Hematopoietic multipotent progenitor cell treated with erythropoietin and hydrocortisone succinate and interleukin-3 and kit ligand, for 15 days (in vitro differentiated cells): ENCODE measurements around the gene BCL2L13.
"Not testable (repeated sequence)": the region's sequence is repeated elsewhere in the genome, so short reads cannot be mapped to it uniquely, and the experiment has no call there.

Source experiments
- DNase-seq: peaks from one replicate; pipeline ENCODE4 v3.0.0-alpha.2; 2015; ENCODE audit warnings: low spot score

Gene BCL2L13

GRCh38 chr22:17697196-17697595, 58.6 kb downstream of the BCL2L13 start:
- not testable (repeated sequence) for DNase-seq

DNA sequence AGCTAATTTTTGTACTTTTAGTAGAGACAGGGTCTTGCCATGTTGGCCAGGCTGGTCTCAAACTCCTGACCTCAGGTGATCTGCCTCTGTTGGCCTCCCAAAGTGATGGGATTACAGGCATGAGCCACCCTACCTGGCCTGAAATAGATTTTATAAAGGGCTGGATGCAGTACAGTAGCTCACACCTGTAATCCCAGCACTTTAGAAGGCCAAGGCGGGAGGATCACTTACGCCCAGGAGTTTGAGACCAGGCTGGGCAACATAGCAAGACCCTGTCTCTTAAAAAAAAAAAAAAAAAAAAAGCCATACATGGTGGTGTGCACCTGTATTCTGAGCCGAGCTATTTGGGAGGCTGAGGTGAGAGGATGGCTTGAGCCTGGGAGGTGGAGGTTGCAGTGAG, 59.7 kb downstream of the BCL2L13 start:
- not testable (repeated sequence) for DNase-seq

DNA sequence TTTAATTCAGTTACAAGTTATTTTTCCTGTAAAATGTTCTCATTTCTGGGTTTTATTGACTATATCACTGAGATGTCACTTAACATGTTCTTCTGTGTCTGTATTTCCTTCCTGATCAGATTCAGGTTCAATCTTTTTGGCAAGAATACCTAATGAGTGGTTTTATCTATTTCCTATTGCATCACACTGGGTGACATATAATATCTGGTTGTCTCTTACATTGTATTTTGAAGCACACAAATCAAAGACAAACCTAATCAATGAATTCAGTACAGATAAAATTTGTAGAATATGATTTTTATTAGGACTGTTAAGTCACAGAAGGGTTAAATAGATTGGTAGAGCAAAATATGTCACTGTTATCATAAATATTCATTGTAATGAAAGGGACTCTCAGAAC, 60.4 kb downstream of the BCL2L13 start:
- DNase-seq = no peak

DNA sequence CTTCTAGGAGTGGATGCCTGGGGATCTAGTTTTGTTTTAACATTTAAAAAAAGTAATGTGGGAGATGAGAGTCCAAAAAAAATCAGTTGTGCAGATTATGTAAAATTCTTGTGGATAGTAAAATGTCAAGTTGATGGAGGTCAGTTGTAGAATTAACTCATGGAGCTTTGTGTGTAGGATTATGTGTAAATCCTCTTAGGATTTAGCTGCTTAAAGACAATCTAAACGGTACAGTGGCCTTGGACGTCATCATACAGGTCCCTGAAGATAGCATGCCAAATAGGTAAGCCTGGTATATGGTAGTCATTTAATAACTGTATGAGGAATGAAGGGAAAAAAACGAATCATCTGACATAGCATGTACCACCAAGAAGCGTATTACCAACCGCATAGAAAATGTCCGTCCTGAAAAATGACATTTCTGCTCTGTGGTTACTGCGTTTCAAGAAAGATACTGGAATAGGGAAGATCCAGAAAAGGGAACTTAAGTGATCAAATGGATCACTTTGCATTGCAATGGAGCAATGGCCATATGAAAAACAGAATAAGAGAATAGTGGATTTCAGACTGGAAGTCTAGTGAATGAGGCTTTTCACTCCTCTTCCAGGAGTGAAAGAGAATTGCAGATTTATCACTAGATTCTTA, 61.3 kb downstream of the BCL2L13 start:
- no peak for DNase-seq

DNA sequence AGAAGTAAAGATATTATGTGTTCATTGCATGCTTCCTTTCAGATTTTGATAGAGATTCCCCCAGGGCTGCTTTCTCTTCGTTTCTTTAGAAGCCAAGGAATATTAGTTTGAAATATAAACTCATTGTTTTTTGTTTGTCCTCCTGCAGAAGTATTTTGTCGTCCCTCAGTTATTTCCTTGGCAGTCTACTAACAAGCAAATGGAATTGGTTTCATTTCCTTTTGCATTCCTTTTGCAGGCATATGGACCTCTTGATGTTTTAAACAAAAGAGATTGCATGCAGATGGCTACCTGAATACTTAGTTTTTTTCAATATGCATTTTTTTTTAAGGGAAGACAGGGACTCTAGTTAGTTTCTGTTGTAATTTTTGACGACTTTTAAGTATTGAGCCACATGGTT, 62.2 kb downstream of the BCL2L13 start:
- no peak for DNase-seq

- DNase-seq = no peak
These were observed 65.3 kb downstream of the BCL2L13 start for GRCh38 chr22:17703811-17704210.

GRCh38 chr22:17705546-17705945, 67.0 kb downstream of the BCL2L13 start:
- DNase-seq = no peak

DNA sequence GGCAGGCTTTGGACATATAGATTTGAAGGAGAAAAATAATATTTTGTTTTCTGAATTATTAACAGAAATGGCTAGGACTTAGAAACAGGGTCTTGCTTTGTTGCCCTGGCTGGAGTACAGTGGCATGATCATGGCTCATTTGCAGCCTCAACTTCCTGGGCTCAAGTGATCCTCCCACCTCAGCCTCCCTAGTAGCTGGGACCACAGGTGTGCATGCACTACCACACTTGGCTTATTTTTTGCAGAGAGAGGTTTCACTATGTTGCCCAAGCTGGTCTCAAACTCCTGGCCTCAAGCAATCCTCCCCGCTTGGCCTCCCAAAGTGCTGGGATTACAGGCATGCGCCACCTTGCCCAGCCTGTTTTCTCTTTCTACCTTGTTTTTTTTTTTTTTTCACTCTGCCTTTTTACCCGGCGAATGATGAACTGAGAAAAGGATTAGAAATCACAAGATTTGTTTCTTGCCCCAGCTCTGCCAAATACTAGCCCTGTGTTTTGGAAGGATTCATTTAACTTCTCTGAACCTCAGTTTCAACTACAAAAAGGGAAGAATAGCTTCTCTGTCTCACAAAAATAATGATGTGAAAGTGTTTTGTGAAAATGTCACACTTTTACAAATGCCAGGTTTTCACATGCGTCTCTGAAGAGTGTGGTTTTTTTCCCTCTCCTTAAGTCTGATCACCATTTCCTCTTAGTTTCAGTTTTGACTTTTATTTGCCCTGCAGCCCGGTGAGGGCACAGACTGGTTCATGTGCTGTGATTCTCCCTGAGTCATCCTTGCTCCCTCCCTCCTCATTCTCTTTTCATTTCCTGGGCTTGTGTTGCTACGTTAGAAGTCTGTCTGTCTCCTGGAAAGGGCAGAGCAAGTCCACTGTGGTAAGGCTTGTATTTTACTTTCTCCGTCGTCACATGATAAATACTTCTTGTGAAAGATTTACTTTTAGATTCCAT, 67.7 kb downstream of the BCL2L13 start:
- DNase-seq = peak; percentile 49

GRCh38 chr22:17706947-17707346, 68.4 kb downstream of the BCL2L13 start:
- DNase-seq = no peak

DNA sequence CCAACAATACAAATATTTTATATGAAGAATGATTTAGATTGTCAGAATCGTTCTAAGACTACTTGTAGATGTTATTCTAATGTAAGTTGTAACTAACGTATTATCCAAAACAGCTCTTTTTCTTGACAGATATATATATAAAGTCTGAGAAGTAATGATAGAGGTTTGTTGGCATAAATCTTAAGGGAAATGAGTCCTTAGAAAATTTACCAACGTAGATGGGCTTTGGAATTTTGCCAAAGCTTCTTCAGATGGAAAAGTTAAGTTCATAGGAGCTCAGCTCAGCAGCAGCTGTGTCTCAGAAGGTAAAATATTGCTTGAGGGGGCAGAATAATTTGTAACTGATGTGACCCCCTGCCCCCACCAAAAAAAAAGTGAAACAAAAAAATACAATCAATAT, 69.0 kb downstream of the BCL2L13 start:
- no peak for DNase-seq

- no peak for DNase-seq
These were observed 71.5 kb downstream of the BCL2L13 start for GRCh38 chr22:17710023-17710422.

DNA sequence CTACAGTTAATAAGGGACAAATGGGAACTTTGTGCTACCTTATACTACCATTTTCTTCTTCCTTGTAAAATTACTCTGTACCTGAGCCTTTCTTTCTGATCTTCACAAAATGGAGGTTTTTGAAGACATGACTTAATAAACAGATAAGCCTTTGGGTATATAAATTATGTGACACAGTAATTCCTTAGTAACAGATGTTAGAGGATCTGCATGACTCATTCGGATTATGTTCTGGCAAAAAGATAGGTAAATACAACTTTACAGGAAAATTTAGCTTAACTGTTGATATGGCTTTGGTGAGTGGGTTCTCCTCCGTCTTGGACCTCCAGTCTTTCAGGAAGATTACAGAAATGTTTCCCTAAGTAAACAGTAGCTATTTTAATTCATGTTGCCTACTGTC, 73.9 kb downstream of the BCL2L13 start:
- no peak for DNase-seq

GRCh38 chr22:17716529-17716928, 78.0 kb downstream of the BCL2L13 start:
- no peak for DNase-seq

DNA sequence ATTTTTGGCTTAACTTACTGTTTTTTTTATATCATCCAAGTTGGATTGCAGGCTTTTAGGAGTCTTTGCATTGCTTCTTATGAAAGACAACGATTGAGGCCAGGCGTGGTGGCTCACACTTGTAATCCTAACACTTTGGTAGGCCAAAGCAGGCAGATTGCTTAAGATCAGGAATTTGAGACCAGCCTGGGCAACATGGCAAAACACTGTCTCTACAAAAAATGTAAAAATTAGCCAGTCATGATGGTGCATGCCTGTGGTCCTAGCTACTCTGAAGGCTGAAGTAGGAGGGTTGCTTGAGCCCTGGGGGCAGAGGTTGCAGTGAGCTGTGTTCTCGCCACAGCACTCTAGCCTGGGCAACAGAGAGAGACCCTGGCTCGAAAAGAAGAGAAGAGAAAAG, 79.2 kb downstream of the BCL2L13 start:
- DNase-seq = no peak

DNA sequence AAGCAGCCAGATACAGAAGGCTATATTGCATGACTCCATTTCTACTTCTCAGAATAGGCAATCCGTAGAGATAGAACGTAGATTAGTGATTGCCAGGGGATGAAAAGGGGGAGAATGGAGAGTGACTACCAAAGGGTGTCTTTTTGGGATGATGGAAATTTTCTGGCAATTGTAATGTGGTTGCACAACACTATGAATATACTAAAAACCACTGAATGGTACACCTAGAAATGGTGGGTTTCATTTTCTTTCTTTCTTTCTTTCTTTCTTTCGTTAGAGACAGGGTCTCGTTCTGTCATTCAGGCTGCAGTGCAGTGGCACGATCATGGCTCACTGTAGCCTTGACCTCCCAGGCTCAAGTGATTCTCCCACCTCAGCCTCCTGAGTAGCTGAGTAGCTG, 81.4 kb downstream of the BCL2L13 start:
- DNase-seq = no peak

GRCh38 chr22:17724241-17724640, 85.7 kb downstream of the BCL2L13 start:
- no peak for DNase-seq

DNA sequence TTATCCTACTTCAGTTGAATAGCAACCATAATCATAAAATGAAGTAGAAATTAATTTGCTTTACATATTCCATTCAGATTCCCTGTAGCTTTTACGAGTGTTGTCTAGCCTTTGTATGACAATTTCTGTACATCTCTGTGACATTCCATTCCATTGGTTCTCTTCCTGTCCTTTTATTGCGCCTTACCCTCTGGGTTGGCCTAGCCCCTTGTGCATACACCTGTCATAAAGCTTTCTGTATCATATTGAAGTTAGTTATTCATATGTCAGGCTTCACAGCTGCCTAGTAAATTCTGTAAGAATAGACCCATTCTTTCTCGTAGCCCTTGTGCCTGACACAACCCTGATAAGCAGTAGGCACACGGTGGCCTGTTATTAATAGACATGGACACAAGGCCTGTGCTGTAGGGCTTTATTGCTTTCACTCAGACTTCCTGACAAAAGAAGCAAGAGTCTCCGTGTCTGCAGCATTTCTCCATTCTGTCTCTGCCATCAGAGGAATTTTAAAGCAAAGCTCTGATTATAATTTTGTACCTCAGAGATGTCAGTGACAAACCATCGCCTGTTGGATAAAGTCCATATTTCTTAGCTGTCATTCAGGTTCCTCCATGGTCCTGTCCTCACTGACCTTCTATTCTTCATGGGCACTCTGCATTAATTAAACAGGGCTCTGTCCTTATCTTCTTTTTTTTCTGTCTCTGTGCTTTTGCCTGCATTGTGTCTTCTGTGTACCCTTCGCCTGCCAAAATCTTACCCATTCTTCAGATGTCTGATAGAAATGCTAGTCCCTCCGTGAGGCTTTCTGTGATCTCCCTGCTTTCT, 86.3 kb downstream of the BCL2L13 start:
- no peak for DNase-seq

DNA sequence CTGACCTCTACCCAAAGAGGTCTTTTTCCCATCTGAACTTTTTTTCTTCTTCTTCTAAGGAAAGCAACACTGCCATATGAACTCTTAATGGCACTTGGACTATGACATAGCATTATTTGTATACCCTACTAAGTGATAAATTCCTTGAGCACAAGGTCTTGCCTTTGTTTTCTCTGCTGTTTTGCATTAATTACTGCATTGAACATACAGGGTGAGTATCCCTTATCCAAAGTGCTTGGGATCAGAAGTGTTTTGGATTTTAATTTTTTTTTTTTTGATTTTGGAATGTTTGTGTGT, 86.9 kb downstream of the BCL2L13 start:
- DNase-seq = no peak

DNA sequence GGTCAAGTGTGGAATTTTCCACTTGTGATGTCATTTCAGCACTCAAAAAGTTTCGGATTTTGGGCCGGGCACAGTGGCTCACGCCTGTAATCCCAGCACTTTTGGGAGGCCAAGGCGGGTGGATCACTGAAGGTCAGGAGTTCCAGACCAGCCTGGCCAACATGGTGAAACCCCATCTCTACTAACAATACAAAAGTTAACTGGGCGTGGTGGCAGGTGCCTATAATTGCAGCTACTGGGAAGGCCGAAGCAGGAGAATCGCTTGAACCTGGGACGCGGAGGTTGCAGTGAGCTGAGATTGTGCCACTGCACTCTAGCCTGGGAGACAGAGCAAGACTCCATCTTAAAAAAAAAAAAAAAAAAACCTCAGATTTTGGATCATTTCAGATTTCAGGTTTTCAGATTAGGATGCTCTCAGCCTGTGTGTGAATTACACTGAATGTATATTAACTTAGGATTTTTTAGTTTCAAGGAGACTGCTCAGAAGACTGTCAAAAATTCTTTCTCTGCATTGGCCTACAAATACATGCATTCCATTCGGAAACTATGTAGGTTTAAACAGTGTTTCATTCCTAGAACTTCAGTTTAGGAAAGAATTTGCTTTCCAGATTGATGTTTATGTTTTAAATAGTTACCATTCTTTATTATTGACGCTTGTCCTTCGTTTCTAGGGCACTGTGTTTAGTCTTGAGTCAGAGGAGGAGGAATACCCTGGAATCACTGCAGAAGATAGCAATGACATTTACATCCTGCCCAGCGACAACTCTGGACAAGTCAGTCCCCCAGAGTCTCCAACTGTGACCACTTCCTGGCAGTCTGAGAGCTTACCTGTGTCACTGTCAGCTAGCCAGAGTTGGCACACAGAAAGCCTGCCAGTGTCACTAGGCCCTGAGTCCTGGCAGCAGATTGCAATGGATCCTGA, 87.7 kb downstream of the BCL2L13 start:
- DNase-seq = no peak

GRCh38 chr22:17726928-17727897, 88.7 kb downstream of the BCL2L13 start:
- DNase-seq = no peak

DNA sequence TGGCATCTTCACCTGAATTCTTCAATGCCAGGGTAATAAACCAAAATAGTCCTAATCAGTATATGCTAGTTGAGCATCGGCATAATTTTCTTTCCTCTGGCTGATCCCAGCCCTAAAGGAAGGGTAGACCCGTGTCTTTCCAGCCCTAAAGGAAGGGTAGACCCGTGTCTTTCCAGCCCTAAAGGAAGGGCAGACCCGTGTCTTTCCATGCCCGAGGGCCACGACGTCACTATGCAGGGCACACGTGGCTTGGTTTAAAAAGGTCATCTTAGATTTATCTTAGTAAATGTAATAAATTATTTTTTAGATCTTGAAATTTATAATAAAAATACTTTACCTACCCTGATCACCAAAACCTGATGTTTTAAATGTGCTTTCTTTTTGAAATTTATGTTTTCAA, 90.2 kb downstream of the BCL2L13 start:
- DNase-seq = no peak
